ENCODE data around the gene GSTM2. TPM values are rescaled to one million over a fixed set of nuclear protein-coding genes. Genes with fewer than 3 reads are reported as not detected.
A peak's percentile ranks its signal among the peaks of the same experiment; 100 is the strongest.

Gene GSTM2
- total and polyA plus RNA-seq, 2 donors (not counting 3 experiments of a cell fraction or from before 2014, with no cell fraction given) = 21.5 to 23.6 TPM

DNA sequence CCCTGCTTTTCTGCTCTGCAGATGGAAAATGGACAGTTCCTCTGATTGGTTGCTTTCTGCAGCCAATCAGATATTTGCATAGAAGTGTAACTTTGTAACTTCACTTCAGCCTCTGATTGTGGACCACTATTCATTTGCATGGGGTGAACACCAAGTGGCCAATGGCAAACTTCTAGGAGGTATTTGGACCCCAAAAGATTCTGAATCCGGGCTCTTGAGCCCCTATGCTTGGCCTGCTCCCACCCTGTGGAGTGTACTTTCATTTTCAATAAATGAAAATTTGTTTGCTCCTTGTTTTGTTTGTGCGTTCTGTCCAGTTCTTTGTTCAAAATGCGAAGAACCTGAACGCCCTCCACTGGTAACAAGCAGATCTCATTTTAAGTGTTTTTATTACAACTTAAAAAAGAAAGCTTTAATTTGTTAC is 18.4 kb upstream of the GSTM2 start:
- ChIA-PET POLR2A (interaction anchor here (0.6 kb wide), 1 partner anchor 143 kb away, joined by 3 read pairs; no protein-coding TSS in a partner anchor), CTCF (interaction anchor here (0.7 to 5.6 kb wide), 20 partner anchors 10 to 380 kb away, joined by 3 to 144 read pairs (median 6); partner anchors contain the start of genes AHCYL1, GNAI3 and GSTM1)
- no peak for TF ChIP-seq FOS (IDR thresholded peaks at IDR 0.05; ENCODE audit: borderline replicate concordance, insufficient read depth, low read length)
- TF ChIP-seq, protein P1, sequence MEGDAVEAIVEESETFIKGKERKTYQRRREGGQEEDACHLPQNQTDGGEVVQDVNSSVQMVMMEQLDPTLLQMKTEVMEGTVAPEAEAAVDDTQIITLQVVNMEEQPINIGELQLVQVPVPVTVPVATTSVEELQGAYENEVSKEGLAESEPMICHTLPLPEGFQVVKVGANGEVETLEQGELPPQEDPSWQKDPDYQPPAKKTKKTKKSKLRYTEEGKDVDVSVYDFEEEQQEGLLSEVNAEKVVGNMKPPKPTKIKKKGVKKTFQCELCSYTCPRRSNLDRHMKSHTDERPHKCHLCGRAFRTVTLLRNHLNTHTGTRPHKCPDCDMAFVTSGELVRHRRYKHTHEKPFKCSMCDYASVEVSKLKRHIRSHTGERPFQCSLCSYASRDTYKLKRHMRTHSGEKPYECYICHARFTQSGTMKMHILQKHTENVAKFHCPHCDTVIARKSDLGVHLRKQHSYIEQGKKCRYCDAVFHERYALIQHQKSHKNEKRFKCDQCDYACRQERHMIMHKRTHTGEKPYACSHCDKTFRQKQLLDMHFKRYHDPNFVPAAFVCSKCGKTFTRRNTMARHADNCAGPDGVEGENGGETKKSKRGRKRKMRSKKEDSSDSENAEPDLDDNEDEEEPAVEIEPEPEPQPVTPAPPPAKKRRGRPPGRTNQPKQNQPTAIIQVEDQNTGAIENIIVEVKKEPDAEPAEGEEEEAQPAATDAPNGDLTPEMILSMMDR (IDR thresholded peaks at IDR 0.05; ENCODE audit: extremely low read depth in 1 of 2, insufficient read depth in 1 of 2, low read depth in 1 of 2, low read length in 2 of 2) = peak in 1 of 2 donors; percentile 27
- no peak overlapping the region for H3K27ac ChIP-seq (ENCODE audit: insufficient read depth, low read depth, low read length)
- no peaks in the 10 kb centered on the region for H3K79me2 ChIP-seq (ENCODE audit: control insufficient read depth, insufficient read depth, low read length)
- BruUV-seq (replicated peaks) = no TSS peak
- intact Hi-C loops (cut with micrococcal nuclease) = no loop called here
- peak overlapping the region; percentile 18 to 54 (median 37) for H3K4me3 ChIP-seq (replicated peaks in 1 of 3; ENCODE audit: insufficient read depth in 1 of 3, low read depth in 1 of 3, low read length in 3 of 3)
- H3K4me1 ChIP-seq (ENCODE audit: control insufficient read depth, extremely low read depth, insufficient read depth, low read length) = no peaks in the 10 kb centered on the region
- H3K36me3 ChIP-seq (ENCODE audit: control insufficient read depth in 2 of 2, extremely low read depth in 1 of 2, insufficient read depth in 2 of 2, low read length in 2 of 2) = no peaks in the 10 kb centered on the region
- no peaks in the 10 kb centered on the region for H4K20me1 ChIP-seq (replicated peaks; ENCODE audit: control insufficient read depth, extremely low read depth, insufficient read depth, low read length)
- FAIRE-seq = no peak
- dilution Hi-C loops (cut with MboI; ENCODE audit: extremely low pct_ligation_motif_present, low sequenced_read_pairs) = no loop called here
- no peak overlapping the region for H3K9ac ChIP-seq (replicated peaks; ENCODE audit: extremely low read depth, insufficient read depth, low read length)
- no peaks in the 10 kb centered on the region for H3K9me3 ChIP-seq (replicated peaks; ENCODE audit: control insufficient read depth, insufficient read depth, low read length)
- no peaks in the 10 kb centered on the region for H3K9me1 ChIP-seq (replicated peaks; ENCODE audit: control insufficient read depth, extremely low read depth, insufficient read depth, low read length)
- peak overlapping the region; percentile 69 for H2AFZ ChIP-seq (ENCODE audit: low read depth, low read length)
- peak; percentile 60 for DNase-seq (ENCODE audit: low read depth, low spot score)
- H3K27me3 ChIP-seq (ENCODE audit: control insufficient read depth in 2 of 2, insufficient read depth in 2 of 2, low read length in 2 of 2) = peaks cover 16 to 23% of the 10 kb centered on the region in 2 experiments
- peak overlapping the region; percentile 60 for H3K4me2 ChIP-seq (ENCODE audit: insufficient read depth, low read length)

DNA sequence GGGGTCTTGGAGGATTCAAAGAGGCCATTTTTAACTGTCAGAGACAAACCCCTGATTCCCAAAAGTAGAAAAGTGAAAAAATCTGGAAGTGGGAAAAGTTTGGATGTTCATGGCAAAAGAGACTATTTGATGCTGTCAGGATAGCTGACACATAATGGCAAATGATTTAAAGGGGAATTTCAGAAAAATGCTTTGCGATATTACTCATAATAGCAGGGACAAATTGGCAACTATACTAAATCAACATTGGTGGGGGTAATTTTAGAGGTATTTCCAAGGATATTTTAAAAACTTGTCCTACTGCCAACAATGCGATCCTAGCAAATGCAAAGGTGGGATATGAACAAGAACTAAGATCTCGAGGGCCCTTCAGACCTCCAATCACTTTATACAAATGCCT is 17.2 kb upstream of the GSTM2 start:
- no peak overlapping the region for H3K9ac ChIP-seq (replicated peaks; ENCODE audit: extremely low read depth, insufficient read depth, low read length)
- DNase-seq (ENCODE audit: low read depth, low spot score) (no peak), FAIRE-seq (no peak)
- no peaks in the 10 kb centered on the region for H3K9me3 ChIP-seq (replicated peaks; ENCODE audit: control insufficient read depth, insufficient read depth, low read length)
- H3K4me1 ChIP-seq (ENCODE audit: control insufficient read depth, extremely low read depth, insufficient read depth, low read length) = peaks cover 2% of the 10 kb centered on the region
- H3K4me2 ChIP-seq (ENCODE audit: insufficient read depth, low read length) = no peak overlapping the region
- no peak overlapping the region for H3K4me3 ChIP-seq (replicated peaks in 1 of 3; ENCODE audit: insufficient read depth in 1 of 3, low read depth in 1 of 3, low read length in 3 of 3)
- H4K20me1 ChIP-seq (replicated peaks; ENCODE audit: control insufficient read depth, extremely low read depth, insufficient read depth, low read length) = no peaks in the 10 kb centered on the region
- dilution Hi-C loops (cut with MboI; ENCODE audit: extremely low pct_ligation_motif_present, low sequenced_read_pairs) = no loop called here
- H3K27ac ChIP-seq (ENCODE audit: insufficient read depth, low read depth, low read length) = no peak overlapping the region
- BruUV-seq (replicated peaks) = no TSS peak
- H3K9me1 ChIP-seq (replicated peaks; ENCODE audit: control insufficient read depth, extremely low read depth, insufficient read depth, low read length) = no peaks in the 10 kb centered on the region
- ChIA-PET POLR2A (no interaction called here), CTCF (interaction anchor here (0.8 to 5.6 kb wide), 13 partner anchors 11 to 379 kb away, joined by 3 to 144 read pairs (median 15); partner anchors contain the start of genes AHCYL1, GNAI3 and GSTM1)
- H2AFZ ChIP-seq (ENCODE audit: low read depth, low read length) = no peak overlapping the region
- intact Hi-C loops (cut with micrococcal nuclease) = no loop called here
- peak; percentile 8 for TF ChIP-seq FOS (IDR thresholded peaks at IDR 0.05; ENCODE audit: borderline replicate concordance, insufficient read depth, low read length)
- TF ChIP-seq, protein P1 (IDR thresholded peaks at IDR 0.05; ENCODE audit: extremely low read depth in 1 of 2, insufficient read depth in 1 of 2, low read depth in 1 of 2, low read length in 2 of 2) = no peak
- H3K79me2 ChIP-seq (ENCODE audit: control insufficient read depth, insufficient read depth, low read length) = no peaks in the 10 kb centered on the region
- H3K27me3 ChIP-seq (ENCODE audit: control insufficient read depth in 2 of 2, insufficient read depth in 2 of 2, low read length in 2 of 2) = peaks cover 16 to 23% of the 10 kb centered on the region in 2 experiments
- no peaks in the 10 kb centered on the region for H3K36me3 ChIP-seq (ENCODE audit: control insufficient read depth in 2 of 2, extremely low read depth in 1 of 2, insufficient read depth in 2 of 2, low read length in 2 of 2)
